ENCODE measurements around the gene AIFM3. TPM values are rescaled to one million over a fixed set of nuclear protein-coding genes. Genes with fewer than 3 reads are reported as not detected.

AIFM3 gene
- total and polyA plus RNA-seq, 2 of the 4 experiments (the other 2 are of a cell fraction): 0.09 to 0.18 TPM

- TF ChIP-seq CTCF (conservative IDR thresholded peaks at IDR 0.05; ENCODE audit: low read depth, low read length) (no peak), CHD1 (IDR thresholded peaks at IDR 0.05; ENCODE audit: low read depth, low read length) (no peak), NFE2L2 (IDR thresholded peaks at IDR 0.05; ENCODE audit: low read depth, low read length) (no peak), ELK1 (IDR thresholded peaks at IDR 0.05; ENCODE audit: borderline replicate concordance, low read depth, low read length) (no peak), MAFK (IDR thresholded peaks at IDR 0.05; ENCODE audit: low read depth, low read length) (no peak), RFX5 (IDR thresholded peaks at IDR 0.05; ENCODE audit: low read depth, low read length) (no peak), POLR2A (IDR thresholded peaks at IDR 0.05; ENCODE audit: low read depth, low read length) (no peak), USF2 (IDR thresholded peaks at IDR 0.05; ENCODE audit: low read depth, low read length) (no peak), SMC3 (IDR thresholded peaks at IDR 0.05; ENCODE audit: low read depth, low read length) (no peak), RAD21 (IDR thresholded peaks at IDR 0.05; ENCODE audit: low read length) (no peak), BHLHE40 (IDR thresholded peaks at IDR 0.05; ENCODE audit: low read depth, low read length) (no peak), FOS (IDR thresholded peaks at IDR 0.05; ENCODE audit: low read depth, low read length) (no peak), MXI1 (IDR thresholded peaks at IDR 0.05; ENCODE audit: borderline replicate concordance, low read depth, low read length) (no peak), CEBPB (IDR thresholded peaks at IDR 0.05; ENCODE audit: low read depth, low read length) (no peak), RCOR1 (IDR thresholded peaks at IDR 0.05; ENCODE audit: insufficient replicate concordance, low read length) (no peak), MAZ (IDR thresholded peaks at IDR 0.05; ENCODE audit: borderline replicate concordance, low read depth, low read length) (no peak)
- Histone ChIP-seq H2BK20ac (ENCODE audit: low read depth, low read length) (no peak overlapping the region), H4K20me1 (ENCODE audit: insufficient read depth, low read length) (peaks cover 95% of the 10 kb centered on the region), H2AFZ (replicated peaks; ENCODE audit: low read length, poor library complexity) (no peak overlapping the region), H3K4me2 (ENCODE audit: low read depth, low read length) (no peak overlapping the region), H4K8ac (ENCODE audit: low read depth in 2 of 2, low read length in 2 of 2) (no peak overlapping the region), H4K91ac (ENCODE audit: insufficient read depth, low read depth, low read length) (no peak overlapping the region), H3K23ac (ENCODE audit: low read depth, low read length) (no peak overlapping the region), H2BK15ac (ENCODE audit: low read depth, low read length) (no peak overlapping the region), H3K9ac (ENCODE audit: low read depth, low read length) (no peak overlapping the region), H2BK120ac (ENCODE audit: low read depth, low read length) (no peak overlapping the region), H3K36me3 (ENCODE audit: control insufficient read depth, insufficient read depth, low read length) (peaks cover 23% of the 10 kb centered on the region), H3K56ac (ENCODE audit: extremely low read depth, insufficient read depth, low read length) (no peak overlapping the region), H3K18ac (ENCODE audit: low read depth, low read length) (no peak overlapping the region), H3K4me1 (ENCODE audit: control insufficient read depth, insufficient read depth, low read length) (peaks cover 8% of the 10 kb centered on the region), H2AK9ac (replicated peaks; ENCODE audit: low read depth, low read length, poor library complexity) (no peak overlapping the region), H3K27ac (ENCODE audit: insufficient read depth, low read length) (no peak overlapping the region), H3K79me1 (ENCODE audit: low read depth in 1 of 2, low read length in 2 of 2) (peaks cover 8 to 72% of the 10 kb centered on the region in 2 experiments), H3K4me3 (ENCODE audit: insufficient read depth, low read depth, low read length) (no peak overlapping the region), H3K14ac (replicated peaks; ENCODE audit: low read depth, low read length) (no peak overlapping the region), H3K27me3 (ENCODE audit: control insufficient read depth, insufficient read depth, low read length) (no peaks in the 10 kb centered on the region), H4K5ac (ENCODE audit: low read depth, low read length) (no peak overlapping the region), H3K9me3 (ENCODE audit: control insufficient read depth, insufficient read depth, low read length) (no peaks in the 10 kb centered on the region), H2BK5ac (ENCODE audit: low read depth, low read length, poor library complexity, severe bottlenecking) (no peak overlapping the region), H3K9me1 (ENCODE audit: insufficient read depth, low read length) (peaks cover 17% of the 10 kb centered on the region), H2AK5ac (ENCODE audit: low read depth, low read length) (no peak overlapping the region), H3K4ac (ENCODE audit: low read depth, low read length) (no peak overlapping the region)
- ChIA-PET POLR2A (ENCODE audit: unreplicated experiment) (no interaction called here), CTCF (no interaction called here)
- dilution Hi-C loops (cut with HindIII; ENCODE audit: low sequenced_read_pairs, unreplicated experiment): no loop called here
- intact Hi-C loops (cut with micrococcal nuclease): no loop called here
- DNase-seq: no peak
- no TSS peak for BruUV-seq (replicated peaks)
- WGBS, 2 experiments (ENCODE audit: extremely low coverage in 2 of 2, insufficient read length in 1 of 2): no CpG with 5 or more reads among the region's 3 CpGs
- no peak for ATAC-seq (ENCODE audit: low read depth)
- in situ Hi-C loops (cut with MboI; ENCODE audit: low sequenced_read_pairs): no loop called here
Measured at GRCh38 chr22:20940186-20940651, 26.8 kb upstream of the AIFM3 start.

Data from IMR-90 (cell line).